HepG2 (cell line): ENCODE data around the gene ACADVL. TPM values are rescaled to one million over a fixed set of nuclear protein-coding genes. Genes with fewer than 3 reads are reported as not detected.

ENCODE experiments used
- ATAC-seq: fragments of 200-7000 bp; cut with Tn5 transposase; 3 replicates; pipeline ENCODE4 v1.9.1; 2020; ENCODE audit warnings: mild to moderate bottlenecking, moderate library complexity
- BruUV-seq: library from RNA; stranded (reverse); fragments of 400-500 nt; replicated peaks from 2 replicates; lab custom pipeline; 2021; lab: Mats Ljungman, UMichigan
- CTCF ChIA-PET: fragments of 300-600 bp; formaldehyde crosslinking; extraction: SDS; loops from one replicate; lab custom pipeline; 2021; ENCODE audit warnings: low total read pairs, inconsistent platforms, low intra/inter-chr PET ratio; lab: Yijun Ruan, JAX
- POLR2A ChIA-PET: fragments of 350-600 bp; sonication (Branson Sonifier 250); formaldehyde crosslinking; loops from one replicate; lab custom pipeline; 2020; ENCODE audit warnings: antibody characterized with exemption, inconsistent platforms; lab: Yijun Ruan, JAX
- DNase-seq: peaks from one replicate; pipeline ENCODE4 v3.0.0-alpha.2; 2015; ENCODE audit warnings: low spot score
- FAIRE-seq: peaks from 3 replicates; lab custom pipeline; 2011; peaks lifted over from hg19 to GRCh38; lab: Jason Lieb, UNC
- H2AFZ ChIP-seq: one replicate; pipeline ENCODE4 v1.6.1; 2011; ENCODE audit warnings: low read length, inconsistent platforms
- H3K27ac ChIP-seq: fragments of 300-600 bp; 3 replicates; pipeline ENCODE4 v1.8.0; 2011; ENCODE audit warnings: mixed run types, mild to moderate bottlenecking, mixed read lengths, low read length, inconsistent platforms; ENCODE audit not compliant: insufficient read depth; ENCODE audit errors: extremely low read length
- H3K27me3 ChIP-seq, 2 experiments: fragments of 200-600 bp in 1 of 2; 2 replicates in 1 of 2; 3 replicates in 1 of 2; pipeline versions ENCODE4 v1.6.0 to v1.8.0; 2011; ENCODE audit warnings: low read length in 2 of 2, mild to moderate bottlenecking in 2 of 2, moderate library complexity in 2 of 2, inconsistent platforms in 1 of 2; ENCODE audit not compliant: insufficient read depth in 2 of 2, control insufficient read depth in 1 of 2
- H3K36me3 ChIP-seq, 2 experiments: fragments of 200-600 bp in 1 of 2; replicated peaks in 1 of 2; 2 replicates in 1 of 2; 3 replicates in 1 of 2; pipeline versions ENCODE4 v1.5.1 to v1.8.0; 2011; ENCODE audit warnings: low read length in 2 of 2, inconsistent platforms in 1 of 2; ENCODE audit not compliant: insufficient read depth in 2 of 2, control insufficient read depth in 1 of 2
- H3K4me1 ChIP-seq: 2 replicates; pipeline ENCODE4 v1.5.1; 2012; ENCODE audit warnings: low read length, inconsistent platforms; ENCODE audit not compliant: insufficient read depth
- H3K4me2 ChIP-seq: 2 replicates; pipeline ENCODE4 v1.6.0; 2011; ENCODE audit warnings: low read depth, low read length, inconsistent platforms
- H3K4me3 ChIP-seq, 3 experiments: fragments of 200-600 bp in 1 of 3; sonication (generic), shearing (Covaris generic) in 1 of 3; replicated peaks in 1 of 3; 2 replicates each; pipeline ENCODE4 v1.5.1; 2011 to 2016; ENCODE audit warnings: low read length in 3 of 3, inconsistent platforms in 2 of 3, low read depth in 2 of 3, mild to moderate bottlenecking in 2 of 3, control low read depth in 1 of 3, mixed read lengths in 1 of 3; ENCODE audit not compliant: insufficient read depth in 1 of 3
- H3K79me2 ChIP-seq: one replicate; pipeline ENCODE4 v1.6.1; 2011; ENCODE audit warnings: low read length, inconsistent platforms; ENCODE audit not compliant: insufficient read depth
- H3K9ac ChIP-seq: 2 replicates; pipeline ENCODE4 v1.6.0; 2011; ENCODE audit warnings: mild to moderate bottlenecking, low read depth, low read length, inconsistent platforms; ENCODE audit not compliant: insufficient read depth
- H3K9me3 ChIP-seq: 2 replicates; pipeline ENCODE4 v1.5.1; 2012; ENCODE audit warnings: mild to moderate bottlenecking, low read length
- H4K20me1 ChIP-seq: 2 replicates; pipeline ENCODE4 v1.6.0; 2011; ENCODE audit warnings: inconsistent platforms, mild to moderate bottlenecking, low read length, moderate library complexity; ENCODE audit not compliant: insufficient read depth
- BORCS8-MEF2B ChIP-seq: sonication (generic); formaldehyde crosslinking; IDR thresholded peaks from 2 replicates; pipeline ENCODE4 v1.8.0; 2022; ENCODE audit warnings: mild to moderate bottlenecking, missing genetic modification reagents
- FOXA1 ChIP-seq, 2 experiments: fragments of 450-650 bp in 1 of 2; sonication (generic) in 1 of 2; formaldehyde crosslinking in 1 of 2; IDR thresholded peaks; 2 replicates each; pipeline versions ENCODE4 v1.4.0 to v1.6.1; 2016 to 2020; ENCODE audit warnings: missing genetic modification reagents in 1 of 2
- MXD3 ChIP-seq: IDR thresholded peaks from 2 replicates; pipeline ENCODE4 v1.6.1; 2016; ENCODE audit warnings: mild to moderate bottlenecking, missing biosample characterization, missing genetic modification reagents
- POLR2G ChIP-seq: fragments of 200-400 bp; formaldehyde crosslinking; IDR thresholded peaks from 2 replicates; pipeline ENCODE4 v1.6.1; 2018; ENCODE audit warnings: mild to moderate bottlenecking, low read depth, low read length, moderate library complexity
- RBFOX2 ChIP-seq: fragments of 200-400 bp; formaldehyde crosslinking; IDR thresholded peaks from 2 replicates; pipeline ENCODE4 v1.6.1; 2017; ENCODE audit warnings: low read depth, mild to moderate bottlenecking, low read length
- SKI ChIP-seq: fragments of 450-650 bp; IDR thresholded peaks from one replicate; pipeline ENCODE4 v1.6.1; 2018; ENCODE audit warnings: mild to moderate bottlenecking; ENCODE audit not compliant: partially characterized antibody
- ZBTB8A ChIP-seq: sonication (generic); formaldehyde crosslinking; IDR thresholded peaks from 2 replicates; pipeline ENCODE4 v1.4.0; 2020; ENCODE audit warnings: mild to moderate bottlenecking, low read depth, missing genetic modification reagents, borderline replicate concordance
- ZNF446 ChIP-seq: sonication (generic); formaldehyde crosslinking; IDR thresholded peaks from 2 replicates; pipeline ENCODE4 v1.5.0; 2020; ENCODE audit warnings: mild to moderate bottlenecking, missing genetic modification reagents
- WGBS: methylation state at CpG from one replicate; pipeline ENCODE4 v1.1.6; 2017; ENCODE audit warnings: low lambda C conversion rate; 5-methylcytosine and 5-hydroxymethylcytosine counted together
- in situ Hi-C: cut with HindIII; loops from 2 replicates; pipeline ENCODE4 v1.10.0; 2017; ENCODE audit warnings: low pct_unique_long_range_greater_than_20kb; ENCODE audit not compliant: extremely low pct_ligation_motif_present
- intact Hi-C: fragments of 100-400 bp; cut with micrococcal nuclease; formaldehyde crosslinking; loops from one replicate; pipeline ENCODE4 v1.10.0; 2022; ENCODE audit not compliant: unreplicated experiment
- polyA plus RNA-seq, 8 experiments: library from polyadenylated mRNA; depleted of rRNA in 3 of 8; stranded (reverse) in 7 of 8; unstranded in 1 of 8; fragments of >200 nt; fragmentation: Illumina TruSeq in 4 of 8; extraction: Trizol in 4 of 8; gene quantifications; 2 replicates each; pipeline versions ENCODE4 v1.2.1 to v1.2.3, GENCODE V29; 2011 to 2016; ENCODE audit warnings: low read depth in 4 of 8, missing spikeins in 1 of 8, mixed read lengths in 1 of 8; ENCODE audit not compliant: insufficient read depth in 1 of 8
- total RNA-seq, 5 experiments: library from RNA; depleted of rRNA; stranded (reverse); fragments of >200 nt; fragmentation: Illumina TruSeq; extraction: Trizol; gene quantifications; 2 replicates each; pipeline ENCODE4 v1.2.3, GENCODE V29; 2016; ENCODE audit warnings: low read depth in 1 of 5

The ACADVL gene
- total and polyA plus RNA-seq, 2 of the 13 experiments (the other 11 are each of a cell fraction or from before 2014, with no cell fraction given): 219 to 412 TPM

- CTCF ChIA-PET: no interaction called here
- H3K27ac ChIP-seq: no peak overlapping the region
- H3K4me1 ChIP-seq: peaks cover 24% of the 10 kb centered on the region
- H3K79me2 ChIP-seq: peaks cover 14% of the 10 kb centered on the region
- peaks cover 21 to 75% of the 10 kb centered on the region in 2 experiments; a peak in 4 of 5 replicates for H3K36me3 ChIP-seq
- 93% methylated on average over 3 of the region's 10 CpGs for WGBS
- H3K27me3 ChIP-seq: no peaks in the 10 kb centered on the region; a peak in 1 of 5 replicates
- intact Hi-C loops: no loop called here
- FAIRE-seq: no peak
- no peak overlapping the region for H3K4me3 ChIP-seq
- ATAC-seq: no peak
- no peak overlapping the region for H2AFZ ChIP-seq
- H4K20me1 ChIP-seq: peaks cover 10% of the 10 kb centered on the region; the same call in 1 of the 2 replicates
- POLR2A ChIA-PET: interaction anchor here (6.8 kb wide), 1 partner anchor 12 kb away, joined by 140 read pairs; the partner anchor contains the start of genes DVL2 and PHF23
- no peak for DNase-seq
- in situ Hi-C loops: no loop called here
- BruUV-seq: TSS peak; percentile 13
- H3K4me2 ChIP-seq: no peak overlapping the region
- TF ChIP-seq MXD3 (CRISPR knock-in tag): no peak
- TF ChIP-seq SKI: no peak
- TF ChIP-seq ZNF446 (CRISPR knock-in tag): no peak
- no peak for TF ChIP-seq BORCS8-MEF2B
- peak; percentile 57; the same call in 1 of the 2 replicates for TF ChIP-seq POLR2G
- TF ChIP-seq FOXA1 (IDR thresholded peaks at IDR 0.05): no peak
- no peak for TF ChIP-seq FOXA1 (CRISPR knock-in tag; IDR thresholded peaks at IDR 0.05)
- peak; percentile 42; the same call in 1 of the 2 replicates for TF ChIP-seq RBFOX2
- TF ChIP-seq ZBTB8A (CRISPR knock-in tag): no peak
- H3K9me3 ChIP-seq: no peaks in the 10 kb centered on the region
- no peak overlapping the region for H3K9ac ChIP-seq
Measured at GRCh38 chr17:7224110-7224509, 4.4 kb downstream of the ACADVL start.
